HepG2 (cell line): ENCODE measurements around the gene HNRNPF. TPM values are rescaled to one million over a fixed set of nuclear protein-coding genes. Genes with fewer than 3 reads are reported as not detected.

Experiments used
- ELF3 ChIP-seq: IDR thresholded peaks from 2 replicates; pipeline ENCODE4 v1.6.1; 2016; ENCODE audit warnings: missing genetic modification reagents, missing compliant biosample characterization
- FOXP1 ChIP-seq, 2 experiments: fragments of 450-650 bp in 1 of 2; IDR thresholded peaks; 2 replicates each; pipeline ENCODE4 v1.6.1; 2017 to 2018; ENCODE audit warnings: antibody characterized with exemption in 1 of 2
- HMG20A ChIP-seq: IDR thresholded peaks from 2 replicates; pipeline ENCODE4 v1.6.1; 2016; ENCODE audit warnings: borderline replicate concordance
- HNF1B ChIP-seq: sonication (generic); formaldehyde crosslinking; IDR thresholded peaks from 2 replicates; pipeline ENCODE4 v1.5.1; 2020; ENCODE audit warnings: mild to moderate bottlenecking, moderate library complexity, missing genetic modification reagents
- HNF4A ChIP-seq: sonication (generic); formaldehyde crosslinking; IDR thresholded peaks from 2 replicates; pipeline ENCODE4 v1.4.0; 2020; ENCODE audit warnings: missing genetic modification reagents
- HOXA3 ChIP-seq: sonication (generic); formaldehyde crosslinking; IDR thresholded peaks from 2 replicates; pipeline ENCODE4 v1.5.0; 2020; ENCODE audit warnings: missing genetic modification reagents
- KAT7 ChIP-seq: IDR thresholded peaks from 2 replicates; pipeline ENCODE4 v1.6.1; 2018; ENCODE audit warnings: borderline replicate concordance, missing compliant biosample characterization
- KDM1A ChIP-seq: IDR thresholded peaks from 2 replicates; pipeline ENCODE4 v1.6.1; 2016; ENCODE audit warnings: missing compliant biosample characterization
- MIXL1 ChIP-seq: IDR thresholded peaks from 2 replicates; pipeline ENCODE4 v1.6.1; 2016
- ONECUT2 ChIP-seq: sonication (generic); formaldehyde crosslinking; IDR thresholded peaks from 2 replicates; pipeline ENCODE4 v1.4.0; 2020; ENCODE audit warnings: missing genetic modification reagents
- PAX8 ChIP-seq: sonication (generic); formaldehyde crosslinking; IDR thresholded peaks from 2 replicates; pipeline ENCODE4 v1.8.0; 2022; ENCODE audit warnings: mild to moderate bottlenecking, missing genetic modification reagents, borderline replicate concordance
- REST ChIP-seq, 2 experiments: IDR thresholded peaks; 2 replicates each; pipeline ENCODE4 v1.6.1; 2011 to 2012; ENCODE audit warnings: low read length in 2 of 2, borderline replicate concordance in 1 of 2, low read depth in 1 of 2, mild to moderate bottlenecking in 1 of 2, moderate library complexity in 1 of 2
- TCF7L2 ChIP-seq: IDR thresholded peaks from 2 replicates; pipeline ENCODE4 v1.6.1; 2011; ENCODE audit warnings: mild to moderate bottlenecking, low read depth, low read length, moderate library complexity
- ZFX ChIP-seq: sonication (generic); formaldehyde crosslinking; IDR thresholded peaks from 2 replicates; pipeline ENCODE4 v1.4.0; 2020; ENCODE audit warnings: mild to moderate bottlenecking, low read depth, missing genetic modification reagents, moderate library complexity
- ZNF276 ChIP-seq: sonication (generic); formaldehyde crosslinking; IDR thresholded peaks from 2 replicates; pipeline ENCODE4 v1.4.0; 2020; ENCODE audit warnings: mild to moderate bottlenecking, low read depth, missing genetic modification reagents
- ZNF652 ChIP-seq: IDR thresholded peaks from 2 replicates; pipeline ENCODE4 v1.6.1; 2016; ENCODE audit warnings: low read depth, borderline replicate concordance
- ZNF710 ChIP-seq: sonication (generic); formaldehyde crosslinking; IDR thresholded peaks from 2 replicates; pipeline ENCODE4 v1.5.0; 2020; ENCODE audit warnings: mild to moderate bottlenecking, missing genetic modification reagents, borderline replicate concordance
- polyA plus RNA-seq, 8 experiments: library from polyadenylated mRNA; depleted of rRNA in 3 of 8; stranded (reverse) in 7 of 8; unstranded in 1 of 8; fragments of >200 nt; fragmentation: Illumina TruSeq in 4 of 8; extraction: Trizol in 4 of 8; gene quantifications; 2 replicates each; pipeline versions ENCODE4 v1.2.1 to v1.2.3, GENCODE V29; 2011 to 2016; ENCODE audit warnings: low read depth in 4 of 8, missing spikeins in 1 of 8, mixed read lengths in 1 of 8; ENCODE audit not compliant: insufficient read depth in 1 of 8
- total RNA-seq, 5 experiments: library from RNA; depleted of rRNA; stranded (reverse); fragments of >200 nt; fragmentation: Illumina TruSeq; extraction: Trizol; gene quantifications; 2 replicates each; pipeline ENCODE4 v1.2.3, GENCODE V29; 2016; ENCODE audit warnings: low read depth in 1 of 5

HNRNPF gene
- total and polyA plus RNA-seq, 2 of the 13 experiments (the other 11 are each of a cell fraction or from before 2014, with no cell fraction given), result 166 to 308 TPM

- peak; percentile 69; the same call in 1 of the 2 replicates for TF ChIP-seq KDM1A (CRISPR knock-in tag)
- no peak for TF ChIP-seq ONECUT2 (CRISPR knock-in tag)
- peak; percentile 42; the same call in 1 of the 2 replicates for TF ChIP-seq ZFX
- no peak for TF ChIP-seq PAX8 (CRISPR knock-in tag)
- peak; percentile 36; the same call in 1 of the 2 replicates for TF ChIP-seq MIXL1
- TF ChIP-seq KAT7, result no peak
- 0 out of 4 replicates have a peak, but pooled peaks of 1 of the 2 experiments have one; percentile 8 for TF ChIP-seq REST (IDR thresholded peaks at IDR 0.05; ENCODE audit: borderline replicate concordance in 1 of 2, low read depth in 1 of 2, low read length in 2 of 2)
- TF ChIP-seq HNF1B (CRISPR knock-in tag), result peak; percentile 86
- TF ChIP-seq HOXA3 (CRISPR knock-in tag), result peak; percentile 70
- TF ChIP-seq ZNF652, result no peak
- peak; percentile 82 for TF ChIP-seq ELF3 (CRISPR knock-in tag)
- TF ChIP-seq FOXP1 (IDR thresholded peaks at IDR 0.05), result no peak
- no peak for TF ChIP-seq FOXP1 (CRISPR knock-in tag; IDR thresholded peaks at IDR 0.05)
- TF ChIP-seq TCF7L2, result 0 out of 2 replicates have a peak, but pooled peaks have one; percentile 39
- TF ChIP-seq ZNF276, result 0 out of 2 replicates have a peak, but pooled peaks have one; percentile 18
- peak; percentile 43 for TF ChIP-seq HNF4A (CRISPR knock-in tag)
- TF ChIP-seq HMG20A (CRISPR knock-in tag), result peak; percentile 86
- TF ChIP-seq ZNF710 (CRISPR knock-in tag), result no peak
These were observed 9.2 kb upstream of the HNRNPF start (continued) for GRCh38 chr10:43417950-43418768.
